ENCODE measurements around the gene SKI. TPM values are rescaled to one million over a fixed set of nuclear protein-coding genes. Genes with fewer than 3 reads are reported as not detected.
A peak's percentile ranks its signal among the peaks of the same experiment; 100 is the strongest.

Gene SKI
- total RNA-seq, 1 experiment from 2014 or later: 28.3 TPM

GRCh38 chr1:2179283-2180013 is 48.7 kb upstream of the SKI start:
- no peaks in the 10 kb centered on the region for H3K36me3 ChIP-seq (ENCODE audit: low read depth, low read length)
- no peaks in the 10 kb centered on the region for H3K79me2 ChIP-seq (ENCODE audit: low read length)
- no peak overlapping the region for H3K4me2 ChIP-seq (ENCODE audit: low read length)
- peak overlapping the region; percentile 26 for H3K9ac ChIP-seq (ENCODE audit: low read length)
- intact Hi-C loops (cut with micrococcal nuclease): no loop called here
- no peaks in the 10 kb centered on the region for H3F3A ChIP-seq (ENCODE audit: low read length, unreplicated experiment)
- peaks cover 12% of the 10 kb centered on the region for H3K4me1 ChIP-seq (ENCODE audit: insufficient read depth, low read length)
- no peak overlapping the region for H2AFZ ChIP-seq (ENCODE audit: low read length)
- ATAC-seq: 0 out of 2 replicates have a peak, but pooled peaks have one; percentile 7
- H3K27ac ChIP-seq (ENCODE audit: low read length): peak overlapping the region; percentile 80
- ChIA-PET POLR2A (ENCODE audit: unreplicated experiment) (no interaction called here), CTCF (no interaction called here)
- no TSS peak for BruUV-seq (replicated peaks)
- no peak for DNase-seq
- TF ChIP-seq EZH2phosphoT487 (IDR thresholded peaks at IDR 0.05; ENCODE audit: borderline replicate concordance, low read length) (no peak), EZH2 (IDR thresholded peaks at IDR 0.05; ENCODE audit: low read length, unreplicated experiment) (no peak)
- TF ChIP-seq, protein P1, sequence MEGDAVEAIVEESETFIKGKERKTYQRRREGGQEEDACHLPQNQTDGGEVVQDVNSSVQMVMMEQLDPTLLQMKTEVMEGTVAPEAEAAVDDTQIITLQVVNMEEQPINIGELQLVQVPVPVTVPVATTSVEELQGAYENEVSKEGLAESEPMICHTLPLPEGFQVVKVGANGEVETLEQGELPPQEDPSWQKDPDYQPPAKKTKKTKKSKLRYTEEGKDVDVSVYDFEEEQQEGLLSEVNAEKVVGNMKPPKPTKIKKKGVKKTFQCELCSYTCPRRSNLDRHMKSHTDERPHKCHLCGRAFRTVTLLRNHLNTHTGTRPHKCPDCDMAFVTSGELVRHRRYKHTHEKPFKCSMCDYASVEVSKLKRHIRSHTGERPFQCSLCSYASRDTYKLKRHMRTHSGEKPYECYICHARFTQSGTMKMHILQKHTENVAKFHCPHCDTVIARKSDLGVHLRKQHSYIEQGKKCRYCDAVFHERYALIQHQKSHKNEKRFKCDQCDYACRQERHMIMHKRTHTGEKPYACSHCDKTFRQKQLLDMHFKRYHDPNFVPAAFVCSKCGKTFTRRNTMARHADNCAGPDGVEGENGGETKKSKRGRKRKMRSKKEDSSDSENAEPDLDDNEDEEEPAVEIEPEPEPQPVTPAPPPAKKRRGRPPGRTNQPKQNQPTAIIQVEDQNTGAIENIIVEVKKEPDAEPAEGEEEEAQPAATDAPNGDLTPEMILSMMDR (conservative IDR thresholded peaks at IDR 0.05; ENCODE audit: low read depth, low read length): no peak
- H3K9me3 ChIP-seq (ENCODE audit: low read length): no peaks in the 10 kb centered on the region
- no peaks in the 10 kb centered on the region for H4K20me1 ChIP-seq (ENCODE audit: low read length)
- no peak overlapping the region for H3K4me3 ChIP-seq (ENCODE audit: low read length)
- no peaks in the 10 kb centered on the region for H3K27me3 ChIP-seq (ENCODE audit: low read length)
- H3K9me2 ChIP-seq (replicated peaks; ENCODE audit: low read length): no peaks in the 10 kb centered on the region

DNA sequence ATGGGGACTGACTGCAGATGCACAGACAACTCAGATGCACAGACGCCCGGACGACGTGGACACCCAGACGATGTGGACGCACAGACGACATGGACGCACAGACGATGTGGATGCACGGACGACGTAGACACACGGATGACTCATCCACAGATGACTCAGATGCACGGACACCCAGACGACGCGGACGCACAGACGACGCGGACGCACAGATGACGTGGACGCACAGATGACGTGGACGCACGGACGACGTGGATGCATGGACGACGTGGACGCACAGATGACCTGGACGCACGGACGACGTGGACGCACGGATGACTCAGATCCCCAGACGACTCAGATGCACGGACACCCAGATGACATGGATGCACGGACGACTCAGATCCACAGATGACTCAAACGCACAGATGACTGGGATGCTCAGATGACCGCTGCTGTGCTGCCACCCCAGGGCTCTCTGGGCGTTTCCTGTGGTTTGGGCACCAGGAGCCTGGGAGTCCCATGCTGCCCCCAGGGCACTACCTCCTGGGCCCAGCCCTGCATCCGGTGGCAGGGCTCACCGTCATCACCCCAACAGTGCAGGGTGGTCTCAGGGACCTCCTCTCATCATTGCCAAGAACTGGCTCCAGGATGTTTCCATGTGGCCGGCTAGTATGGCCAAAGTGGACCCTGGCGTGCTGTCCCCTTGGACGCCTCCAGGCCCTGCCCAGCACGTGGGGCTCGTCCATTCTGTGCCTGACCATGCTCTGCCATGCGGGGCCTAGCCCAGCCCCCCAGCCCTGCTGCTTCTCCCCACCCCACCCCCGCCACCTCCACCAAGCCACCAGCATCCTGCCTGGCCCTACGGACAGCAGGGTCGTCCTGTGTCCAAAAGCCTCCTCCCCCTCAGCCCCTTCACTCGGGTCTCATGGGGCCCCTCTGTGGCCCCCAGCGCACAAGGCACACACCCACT is 47.5 kb upstream of the SKI start:
- ATAC-seq (peak; percentile 88), DNase-seq (peak; percentile 93)
- Histone ChIP-seq H3K4me1 (ENCODE audit: insufficient read depth, low read length) (peaks cover 12% of the 10 kb centered on the region), H4K20me1 (ENCODE audit: low read length) (no peaks in the 10 kb centered on the region), H3K9ac (ENCODE audit: low read length) (peak overlapping the region; percentile 38), H3K9me3 (ENCODE audit: low read length) (no peaks in the 10 kb centered on the region), H3K79me2 (ENCODE audit: low read length) (no peaks in the 10 kb centered on the region), H3F3A (ENCODE audit: low read length, unreplicated experiment) (no peaks in the 10 kb centered on the region), H3K4me3 (ENCODE audit: low read length) (no peak overlapping the region), H3K4me2 (ENCODE audit: low read length) (no peak overlapping the region; the same call in 1 of the 2 replicates), H3K36me3 (ENCODE audit: low read depth, low read length) (no peaks in the 10 kb centered on the region; the same call in 1 of the 2 replicates), H3K27ac (ENCODE audit: low read length) (peak overlapping the region; percentile 80), H2AFZ (ENCODE audit: low read length) (no peak overlapping the region), H3K9me2 (replicated peaks; ENCODE audit: low read length) (no peaks in the 10 kb centered on the region), H3K27me3 (ENCODE audit: low read length) (no peaks in the 10 kb centered on the region)
- ChIA-PET POLR2A (ENCODE audit: unreplicated experiment) (no interaction called here), CTCF (no interaction called here)
- TSS peak; percentile 37 for BruUV-seq (replicated peaks)
- intact Hi-C loops (cut with micrococcal nuclease): no loop called here
- TF ChIP-seq EZH2 (IDR thresholded peaks at IDR 0.05; ENCODE audit: low read length, unreplicated experiment) (no peak), EZH2phosphoT487 (IDR thresholded peaks at IDR 0.05; ENCODE audit: borderline replicate concordance, low read length) (no peak)
- TF ChIP-seq, protein P1 (conservative IDR thresholded peaks at IDR 0.05; ENCODE audit: low read depth, low read length): no peak
